ELF-1 (cell line): ENCODE results near the gene EVI5L.

Experiments used
- DNase-seq: peaks from one replicate; pipeline ENCODE4 v3.0.0-alpha.2; 2016; ENCODE audit warnings: low read depth, low spot score

Gene EVI5L

GRCh38 chr19:7894612-7895309 is 64.7 kb downstream of the EVI5L start:
- DNase-seq, result peak; percentile 79

- DNase-seq, result no peak
These were observed 65.5 kb downstream of the EVI5L start for GRCh38 chr19:7895565-7895964.

GRCh38 chr19:7897292-7897691 is 67.3 kb downstream of the EVI5L start:
- no peak for DNase-seq

GRCh38 chr19:7898967-7899366 is 68.9 kb downstream of the EVI5L start:
- DNase-seq, result no peak

- DNase-seq, result no peak
These were observed 69.8 kb downstream of the EVI5L start for GRCh38 chr19:7899751-7900378.

- no peak for DNase-seq
These were observed 70.4 kb downstream of the EVI5L start for GRCh38 chr19:7900401-7900870.

- no peak for DNase-seq
These were observed 70.9 kb downstream of the EVI5L start for GRCh38 chr19:7900931-7901330.

GRCh38 chr19:7901337-7901736 is 71.3 kb downstream of the EVI5L start:
- DNase-seq, result no peak

- no peak for DNase-seq
These were observed 72.8 kb downstream of the EVI5L start for GRCh38 chr19:7902796-7903243.

GRCh38 chr19:7903244-7904073 is 73.4 kb downstream of the EVI5L start, which contains the start of gene MAP2K7:
Gene MAP2K7 (plus strand): TSS chr19:7903877. CDS start chr19:7903945, 68 bp downstream.
- peak; percentile 100 for DNase-seq

GRCh38 chr19:7904074-7905020 is 74.3 kb downstream of the EVI5L start:
- peak; percentile 44 for DNase-seq

GRCh38 chr19:7905268-7905667 is 75.2 kb downstream of the EVI5L start:
- DNase-seq, result no peak

GRCh38 chr19:7905859-7906258 is 75.8 kb downstream of the EVI5L start:
- no peak for DNase-seq

- DNase-seq, result no peak
These were observed 77.1 kb downstream of the EVI5L start for GRCh38 chr19:7907122-7907521.

GRCh38 chr19:7907544-7907943 is 77.5 kb downstream of the EVI5L start:
- no peak for DNase-seq

GRCh38 chr19:7908078-7908699 is 78.2 kb downstream of the EVI5L start:
- no peak for DNase-seq

- DNase-seq, result no peak
These were observed 78.9 kb downstream of the EVI5L start for GRCh38 chr19:7908742-7909461.

GRCh38 chr19:7909471-7910067 is 79.6 kb downstream of the EVI5L start:
- DNase-seq, result no peak

GRCh38 chr19:7910321-7911161 is 80.5 kb downstream of the EVI5L start:
- no peak for DNase-seq
